WTC11 (cell line): ENCODE data around the gene IMMT. TPM values are rescaled to one million over a fixed set of nuclear protein-coding genes. Genes with fewer than 3 reads are reported as not detected.

Experiments used
- ATAC-seq: fragments of 200-7000 bp; cut with Tn5 transposase; 2 replicates; pipeline ENCODE4 v1.10.0; 2021; ENCODE audit warnings: mild to moderate bottlenecking, moderate library complexity
- CTCF ChIA-PET: fragments of 300-600 bp; sonication (Branson Sonifier 250); formaldehyde crosslinking; loops from one replicate; lab custom pipeline; 2021; ENCODE audit warnings: antibody characterized with exemption; lab: Charles Lee
- POLR2A ChIA-PET: fragments of 350-600 bp; sonication (Branson Sonifier 250); formaldehyde crosslinking; loops from one replicate; lab custom pipeline; 2021; ENCODE audit warnings: antibody characterized with exemption; lab: Charles Lee
- DNase-seq: peaks from one replicate; pipeline ENCODE4 v3.0.0; 2021; ENCODE audit warnings: low spot score
- H3K27ac Mint-ChIP-seq: 2 replicates; pipeline ENCODE4 v1.8.0; 2021; ENCODE audit warnings: mixed read lengths
- H3K27me3 Mint-ChIP-seq: 2 replicates; pipeline ENCODE4 v1.8.0; 2021; ENCODE audit warnings: low read depth, mild to moderate bottlenecking, moderate library complexity, mixed read lengths
- H3K36me3 Mint-ChIP-seq: 2 replicates; pipeline ENCODE4 v1.8.0; 2021; ENCODE audit warnings: mixed read lengths
- H3K4me1 Mint-ChIP-seq: 2 replicates; pipeline ENCODE4 v1.8.0; 2022; ENCODE audit warnings: mixed read lengths
- H3K4me3 Mint-ChIP-seq: 2 replicates; pipeline ENCODE4 v1.8.0; 2021; ENCODE audit warnings: mild to moderate bottlenecking, moderate library complexity, mixed read lengths
- H3K9me3 Mint-ChIP-seq: 2 replicates; pipeline ENCODE4 v1.8.0; 2021; ENCODE audit warnings: mixed read lengths
- ESRRA ChIP-seq: sonication (generic); formaldehyde crosslinking; IDR thresholded peaks from 2 replicates; pipeline ENCODE4 v1.8.1; 2022; ENCODE audit warnings: mild to moderate bottlenecking, missing genetic modification reagents, borderline replicate concordance
- GABPB1 ChIP-seq: sonication (generic); formaldehyde crosslinking; IDR thresholded peaks from 2 replicates; pipeline ENCODE4 v1.8.1; 2023; ENCODE audit warnings: mild to moderate bottlenecking, missing genetic modification reagents
- JUN ChIP-seq: sonication (generic); formaldehyde crosslinking; IDR thresholded peaks from 2 replicates; pipeline ENCODE4 v1.8.0; 2023; ENCODE audit warnings: mild to moderate bottlenecking, missing genetic modification reagents
- RORB ChIP-seq: fragments of 250-450 bp; sonication (Bioruptor Pico); IDR thresholded peaks from 2 replicates; pipeline ENCODE4 v1.9.0; 2021; ENCODE audit warnings: mild to moderate bottlenecking
- SP1 ChIP-seq: sonication (generic); formaldehyde crosslinking; conservative IDR thresholded peaks from 2 replicates; pipeline ENCODE4 v1.8.1; 2022; ENCODE audit warnings: missing genetic modification reagents
- ZNF671 ChIP-seq: fragments of 250-450 bp; sonication (Bioruptor Pico); IDR thresholded peaks from 2 replicates; pipeline ENCODE4 v1.8.0; 2021; ENCODE audit warnings: mild to moderate bottlenecking
- total RNA-seq: library from RNA; stranded (reverse); gene quantifications from 3 replicates; pipeline ENCODE4 v1.2.3, GENCODE V29; 2021
- TF ChIP-seq, protein P1 (sequence below): sonication (generic); formaldehyde crosslinking; IDR thresholded peaks from 2 replicates; pipeline ENCODE4 v1.8.0; 2022; ENCODE audit warnings: missing genetic modification reagents
- TF ChIP-seq, protein P2 (sequence below): sonication (generic); formaldehyde crosslinking; IDR thresholded peaks from 2 replicates; pipeline ENCODE4 v1.8.0; 2023; ENCODE audit warnings: mild to moderate bottlenecking, missing genetic modification reagents
- TF ChIP-seq, protein P3 (sequence below): sonication (generic); formaldehyde crosslinking; IDR thresholded peaks from 2 replicates; pipeline ENCODE4 v1.8.1; 2023; ENCODE audit warnings: mild to moderate bottlenecking, missing genetic modification reagents, moderate library complexity
- TF ChIP-seq, protein P4 (sequence below): sonication (generic); formaldehyde crosslinking; IDR thresholded peaks from 2 replicates; pipeline ENCODE4 v1.8.0; 2022; ENCODE audit warnings: mild to moderate bottlenecking, missing genetic modification reagents
- TF ChIP-seq, protein P5 (sequence below): sonication (generic); formaldehyde crosslinking; IDR thresholded peaks from 2 replicates; pipeline ENCODE4 v1.8.1; 2022; ENCODE audit warnings: low read depth, missing genetic modification reagents, borderline replicate concordance
- TF ChIP-seq, protein P6 (sequence below): sonication (generic); formaldehyde crosslinking; conservative IDR thresholded peaks from 2 replicates; pipeline ENCODE4 v1.8.1; 2022; ENCODE audit warnings: mild to moderate bottlenecking, missing genetic modification reagents
- TF ChIP-seq, protein P7 (sequence below): sonication (generic); formaldehyde crosslinking; IDR thresholded peaks from 2 replicates; pipeline ENCODE4 v1.8.1; 2023; ENCODE audit warnings: mild to moderate bottlenecking, moderate library complexity, missing genetic modification reagents
- TF ChIP-seq, protein P8 (sequence below): sonication (generic); formaldehyde crosslinking; IDR thresholded peaks from 2 replicates; pipeline ENCODE4 v1.8.0; 2022; ENCODE audit warnings: mild to moderate bottlenecking, missing genetic modification reagents
- TF ChIP-seq, protein P9 (sequence below): sonication (generic); formaldehyde crosslinking; IDR thresholded peaks from 2 replicates; pipeline ENCODE4 v1.8.1; 2023; ENCODE audit warnings: mild to moderate bottlenecking, missing genetic modification reagents

Gene IMMT
- total RNA-seq, 1 experiment from 2014 or later = 102 TPM

DNA sequence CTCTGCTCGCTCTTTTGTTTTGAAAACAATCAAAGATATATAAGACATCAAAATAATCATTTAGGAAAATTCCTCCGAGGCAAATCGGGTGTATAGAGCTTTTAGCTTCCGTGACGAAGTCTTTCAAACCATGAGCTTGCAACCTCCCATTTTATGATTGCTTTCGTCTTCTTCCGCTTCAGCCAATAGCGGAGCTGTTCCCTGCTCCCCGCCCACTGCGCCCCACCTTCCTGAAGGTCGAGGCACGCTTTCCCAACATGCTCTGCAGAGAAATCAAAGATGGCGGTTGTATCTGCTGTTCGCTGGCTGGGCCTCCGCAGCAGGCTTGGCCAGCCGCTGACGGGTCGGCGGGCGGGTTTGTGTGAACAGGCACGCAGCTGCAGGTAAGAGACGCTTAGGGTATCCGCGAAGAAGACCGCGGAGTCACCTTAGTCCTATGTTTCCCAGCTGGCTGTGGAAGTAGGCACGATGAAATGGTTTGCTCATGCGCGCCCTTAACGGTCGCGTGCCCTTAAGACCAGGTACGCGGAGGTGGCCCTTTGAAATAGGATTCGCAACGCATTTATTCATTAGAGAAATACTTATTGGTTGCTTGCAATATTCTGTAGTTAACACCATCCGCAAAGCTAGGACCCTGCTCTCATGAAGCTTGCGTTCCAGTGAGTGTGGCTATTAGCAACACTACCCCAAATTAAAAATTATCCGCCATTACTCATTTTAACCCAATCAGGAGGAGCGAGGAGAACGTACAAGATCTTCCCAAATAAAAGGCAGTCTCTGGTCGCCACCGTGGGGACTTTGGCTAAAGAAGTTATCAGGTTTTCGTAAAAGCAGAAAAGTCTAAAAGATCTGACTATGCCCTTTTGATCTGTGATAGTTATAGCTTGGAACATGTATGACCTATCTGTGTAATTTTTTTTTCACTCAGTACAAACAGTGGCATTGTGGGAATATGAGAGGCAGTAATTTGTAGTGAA lies 89.0 kb downstream of the IMMT start, which contains the start of gene PTCD3 (continued):
- TF ChIP-seq, protein P1, sequence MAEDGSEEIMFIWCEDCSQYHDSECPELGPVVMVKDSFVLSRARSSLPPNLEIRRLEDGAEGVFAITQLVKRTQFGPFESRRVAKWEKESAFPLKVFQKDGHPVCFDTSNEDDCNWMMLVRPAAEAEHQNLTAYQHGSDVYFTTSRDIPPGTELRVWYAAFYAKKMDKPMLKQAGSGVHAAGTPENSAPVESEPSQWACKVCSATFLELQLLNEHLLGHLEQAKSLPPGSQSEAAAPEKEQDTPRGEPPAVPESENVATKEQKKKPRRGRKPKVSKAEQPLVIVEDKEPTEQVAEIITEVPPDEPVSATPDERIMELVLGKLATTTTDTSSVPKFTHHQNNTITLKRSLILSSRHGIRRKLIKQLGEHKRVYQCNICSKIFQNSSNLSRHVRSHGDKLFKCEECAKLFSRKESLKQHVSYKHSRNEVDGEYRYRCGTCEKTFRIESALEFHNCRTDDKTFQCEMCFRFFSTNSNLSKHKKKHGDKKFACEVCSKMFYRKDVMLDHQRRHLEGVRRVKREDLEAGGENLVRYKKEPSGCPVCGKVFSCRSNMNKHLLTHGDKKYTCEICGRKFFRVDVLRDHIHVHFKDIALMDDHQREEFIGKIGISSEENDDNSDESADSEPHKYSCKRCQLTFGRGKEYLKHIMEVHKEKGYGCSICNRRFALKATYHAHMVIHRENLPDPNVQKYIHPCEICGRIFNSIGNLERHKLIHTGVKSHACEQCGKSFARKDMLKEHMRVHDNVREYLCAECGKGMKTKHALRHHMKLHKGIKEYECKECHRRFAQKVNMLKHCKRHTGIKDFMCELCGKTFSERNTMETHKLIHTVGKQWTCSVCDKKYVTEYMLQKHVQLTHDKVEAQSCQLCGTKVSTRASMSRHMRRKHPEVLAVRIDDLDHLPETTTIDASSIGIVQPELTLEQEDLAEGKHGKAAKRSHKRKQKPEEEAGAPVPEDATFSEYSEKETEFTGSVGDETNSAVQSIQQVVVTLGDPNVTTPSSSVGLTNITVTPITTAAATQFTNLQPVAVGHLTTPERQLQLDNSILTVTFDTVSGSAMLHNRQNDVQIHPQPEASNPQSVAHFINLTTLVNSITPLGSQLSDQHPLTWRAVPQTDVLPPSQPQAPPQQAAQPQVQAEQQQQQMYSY (CRISPR knock-in tag) = no peak
- no peak for TF ChIP-seq RORB (CRISPR knock-in tag)
- TF ChIP-seq, protein P2, sequence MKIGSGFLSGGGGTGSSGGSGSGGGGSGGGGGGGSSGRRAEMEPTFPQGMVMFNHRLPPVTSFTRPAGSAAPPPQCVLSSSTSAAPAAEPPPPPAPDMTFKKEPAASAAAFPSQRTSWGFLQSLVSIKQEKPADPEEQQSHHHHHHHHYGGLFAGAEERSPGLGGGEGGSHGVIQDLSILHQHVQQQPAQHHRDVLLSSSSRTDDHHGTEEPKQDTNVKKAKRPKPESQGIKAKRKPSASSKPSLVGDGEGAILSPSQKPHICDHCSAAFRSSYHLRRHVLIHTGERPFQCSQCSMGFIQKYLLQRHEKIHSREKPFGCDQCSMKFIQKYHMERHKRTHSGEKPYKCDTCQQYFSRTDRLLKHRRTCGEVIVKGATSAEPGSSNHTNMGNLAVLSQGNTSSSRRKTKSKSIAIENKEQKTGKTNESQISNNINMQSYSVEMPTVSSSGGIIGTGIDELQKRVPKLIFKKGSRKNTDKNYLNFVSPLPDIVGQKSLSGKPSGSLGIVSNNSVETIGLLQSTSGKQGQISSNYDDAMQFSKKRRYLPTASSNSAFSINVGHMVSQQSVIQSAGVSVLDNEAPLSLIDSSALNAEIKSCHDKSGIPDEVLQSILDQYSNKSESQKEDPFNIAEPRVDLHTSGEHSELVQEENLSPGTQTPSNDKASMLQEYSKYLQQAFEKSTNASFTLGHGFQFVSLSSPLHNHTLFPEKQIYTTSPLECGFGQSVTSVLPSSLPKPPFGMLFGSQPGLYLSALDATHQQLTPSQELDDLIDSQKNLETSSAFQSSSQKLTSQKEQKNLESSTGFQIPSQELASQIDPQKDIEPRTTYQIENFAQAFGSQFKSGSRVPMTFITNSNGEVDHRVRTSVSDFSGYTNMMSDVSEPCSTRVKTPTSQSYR = no peak
- TF ChIP-seq, protein P3, sequence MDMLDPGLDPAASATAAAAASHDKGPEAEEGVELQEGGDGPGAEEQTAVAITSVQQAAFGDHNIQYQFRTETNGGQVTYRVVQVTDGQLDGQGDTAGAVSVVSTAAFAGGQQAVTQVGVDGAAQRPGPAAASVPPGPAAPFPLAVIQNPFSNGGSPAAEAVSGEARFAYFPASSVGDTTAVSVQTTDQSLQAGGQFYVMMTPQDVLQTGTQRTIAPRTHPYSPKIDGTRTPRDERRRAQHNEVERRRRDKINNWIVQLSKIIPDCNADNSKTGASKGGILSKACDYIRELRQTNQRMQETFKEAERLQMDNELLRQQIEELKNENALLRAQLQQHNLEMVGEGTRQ (CRISPR knock-in tag) = no peak
- TF ChIP-seq, protein P4, sequence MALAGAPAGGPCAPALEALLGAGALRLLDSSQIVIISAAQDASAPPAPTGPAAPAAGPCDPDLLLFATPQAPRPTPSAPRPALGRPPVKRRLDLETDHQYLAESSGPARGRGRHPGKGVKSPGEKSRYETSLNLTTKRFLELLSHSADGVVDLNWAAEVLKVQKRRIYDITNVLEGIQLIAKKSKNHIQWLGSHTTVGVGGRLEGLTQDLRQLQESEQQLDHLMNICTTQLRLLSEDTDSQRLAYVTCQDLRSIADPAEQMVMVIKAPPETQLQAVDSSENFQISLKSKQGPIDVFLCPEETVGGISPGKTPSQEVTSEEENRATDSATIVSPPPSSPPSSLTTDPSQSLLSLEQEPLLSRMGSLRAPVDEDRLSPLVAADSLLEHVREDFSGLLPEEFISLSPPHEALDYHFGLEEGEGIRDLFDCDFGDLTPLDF (CRISPR knock-in tag) = no peak
- 0 out of 2 replicates have a peak, but pooled peaks have one; percentile 48 for TF ChIP-seq ESRRA (CRISPR knock-in tag)
- no peak for TF ChIP-seq JUN (CRISPR knock-in tag)
- TF ChIP-seq, protein P5, sequence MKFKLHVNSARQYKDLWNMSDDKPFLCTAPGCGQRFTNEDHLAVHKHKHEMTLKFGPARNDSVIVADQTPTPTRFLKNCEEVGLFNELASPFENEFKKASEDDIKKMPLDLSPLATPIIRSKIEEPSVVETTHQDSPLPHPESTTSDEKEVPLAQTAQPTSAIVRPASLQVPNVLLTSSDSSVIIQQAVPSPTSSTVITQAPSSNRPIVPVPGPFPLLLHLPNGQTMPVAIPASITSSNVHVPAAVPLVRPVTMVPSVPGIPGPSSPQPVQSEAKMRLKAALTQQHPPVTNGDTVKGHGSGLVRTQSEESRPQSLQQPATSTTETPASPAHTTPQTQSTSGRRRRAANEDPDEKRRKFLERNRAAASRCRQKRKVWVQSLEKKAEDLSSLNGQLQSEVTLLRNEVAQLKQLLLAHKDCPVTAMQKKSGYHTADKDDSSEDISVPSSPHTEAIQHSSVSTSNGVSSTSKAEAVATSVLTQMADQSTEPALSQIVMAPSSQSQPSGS (CRISPR knock-in tag) = no peak
- TF ChIP-seq GABPB1 (CRISPR knock-in tag) = peak; percentile 74; the same call in 1 of the 2 replicates

DNA sequence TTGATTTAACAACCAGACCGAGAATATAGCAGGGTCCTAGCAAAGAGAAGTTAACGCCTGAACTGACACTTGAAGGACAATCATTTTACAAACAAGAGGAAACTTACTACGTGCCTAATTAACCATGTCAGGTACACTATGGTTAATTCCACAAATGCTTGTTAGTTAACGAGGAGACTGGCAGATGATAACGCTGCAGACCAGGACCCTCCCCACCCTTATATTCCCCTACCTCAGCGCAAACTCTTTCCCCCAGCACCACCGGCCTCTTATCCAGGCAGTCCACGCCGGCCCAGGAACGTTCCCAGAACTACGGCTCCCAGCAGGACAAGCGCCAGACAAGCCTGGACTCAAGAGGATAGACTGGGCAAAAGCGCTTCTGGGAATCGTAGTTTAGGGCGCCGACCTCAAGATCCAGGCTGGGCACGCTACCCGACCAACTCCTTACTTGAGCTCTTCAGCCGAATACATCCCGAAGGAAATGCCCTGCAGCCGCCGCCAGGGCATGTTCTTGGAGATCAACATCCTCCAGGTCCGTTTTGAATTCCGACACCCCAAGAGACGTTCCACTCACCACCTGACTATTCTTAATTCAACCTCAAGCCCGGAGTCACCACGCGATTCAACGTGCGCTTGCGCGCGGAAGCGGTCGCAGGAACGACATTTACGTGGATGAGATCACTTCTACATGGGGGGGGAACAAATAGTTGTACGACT lies 89.9 kb downstream of the IMMT start, which contains the start of gene POLR1A:
Gene POLR1A (minus strand): TSS at position 635 of the 717 bp plus-strand sequence. CDS start 110 bp downstream, at position 525.
- peaks cover 25% of the 10 kb centered on the region for H3K4me1 Mint-ChIP-seq
- no peaks in the 10 kb centered on the region for H3K27me3 Mint-ChIP-seq
- DNase-seq = peak; percentile 86
- ATAC-seq = peak; percentile 96
- no peaks in the 10 kb centered on the region for H3K9me3 Mint-ChIP-seq
- POLR2A ChIA-PET = interaction anchor here (0.6 to 1.9 kb wide), 6 partner anchors 9 to 489 kb away, joined by 3 to 7 read pairs (median 4); partner anchors contain the start of gene IMMT
- peaks cover 46% of the 10 kb centered on the region for H3K36me3 Mint-ChIP-seq
- H3K27ac Mint-ChIP-seq = peak within 1 kb of the TSS; percentile 100
- peak within 1 kb of the TSS; percentile 97 for H3K4me3 Mint-ChIP-seq
- CTCF ChIA-PET = interaction anchor here (0.6 to 3.9 kb wide), 9 partner anchors 9 to 468 kb away, joined by 3 to 24 read pairs (median 4); partner anchors contain the start of gene ST3GAL5
- peak; percentile 5; the same call in 1 of the 2 replicates for TF ChIP-seq SP1 (CRISPR knock-in tag)
- TF ChIP-seq, protein P6, sequence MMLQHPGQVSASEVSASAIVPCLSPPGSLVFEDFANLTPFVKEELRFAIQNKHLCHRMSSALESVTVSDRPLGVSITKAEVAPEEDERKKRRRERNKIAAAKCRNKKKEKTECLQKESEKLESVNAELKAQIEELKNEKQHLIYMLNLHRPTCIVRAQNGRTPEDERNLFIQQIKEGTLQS = no peak
- TF ChIP-seq, protein P7, sequence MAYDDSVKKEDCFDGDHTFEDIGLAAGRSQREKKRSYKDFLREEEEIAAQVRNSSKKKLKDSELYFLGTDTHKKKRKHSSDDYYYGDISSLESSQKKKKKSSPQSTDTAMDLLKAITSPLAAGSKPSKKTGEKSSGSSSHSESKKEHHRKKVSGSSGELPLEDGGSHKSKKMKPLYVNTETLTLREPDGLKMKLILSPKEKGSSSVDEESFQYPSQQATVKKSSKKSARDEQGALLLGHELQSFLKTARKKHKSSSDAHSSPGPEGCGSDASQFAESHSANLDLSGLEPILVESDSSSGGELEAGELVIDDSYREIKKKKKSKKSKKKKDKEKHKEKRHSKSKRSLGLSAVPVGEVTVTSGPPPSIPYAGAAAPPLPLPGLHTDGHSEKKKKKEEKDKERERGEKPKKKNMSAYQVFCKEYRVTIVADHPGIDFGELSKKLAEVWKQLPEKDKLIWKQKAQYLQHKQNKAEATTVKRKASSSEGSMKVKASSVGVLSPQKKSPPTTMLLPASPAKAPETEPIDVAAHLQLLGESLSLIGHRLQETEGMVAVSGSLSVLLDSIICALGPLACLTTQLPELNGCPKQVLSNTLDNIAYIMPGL (CRISPR knock-in tag) = no peak
- TF ChIP-seq, protein P8, sequence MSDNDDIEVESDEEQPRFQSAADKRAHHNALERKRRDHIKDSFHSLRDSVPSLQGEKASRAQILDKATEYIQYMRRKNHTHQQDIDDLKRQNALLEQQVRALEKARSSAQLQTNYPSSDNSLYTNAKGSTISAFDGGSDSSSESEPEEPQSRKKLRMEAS (CRISPR knock-in tag) = peak; percentile 63; the same call in 1 of the 2 replicates
- TF ChIP-seq GABPB1 (CRISPR knock-in tag) = no peak
- TF ChIP-seq, protein P9, sequence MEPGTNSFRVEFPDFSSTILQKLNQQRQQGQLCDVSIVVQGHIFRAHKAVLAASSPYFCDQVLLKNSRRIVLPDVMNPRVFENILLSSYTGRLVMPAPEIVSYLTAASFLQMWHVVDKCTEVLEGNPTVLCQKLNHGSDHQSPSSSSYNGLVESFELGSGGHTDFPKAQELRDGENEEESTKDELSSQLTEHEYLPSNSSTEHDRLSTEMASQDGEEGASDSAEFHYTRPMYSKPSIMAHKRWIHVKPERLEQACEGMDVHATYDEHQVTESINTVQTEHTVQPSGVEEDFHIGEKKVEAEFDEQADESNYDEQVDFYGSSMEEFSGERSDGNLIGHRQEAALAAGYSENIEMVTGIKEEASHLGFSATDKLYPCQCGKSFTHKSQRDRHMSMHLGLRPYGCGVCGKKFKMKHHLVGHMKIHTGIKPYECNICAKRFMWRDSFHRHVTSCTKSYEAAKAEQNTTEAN = no peak
- TF ChIP-seq ZNF671 (CRISPR knock-in tag) = no peak
